NB4 (cell line): ENCODE measurements around the gene MROH7.

Source experiments
- DNase-seq: peaks from one replicate; pipeline ENCODE4 v3.0.0; 2010; ENCODE audit warnings: low read depth
- H3K4me3 ChIP-seq: one replicate; pipeline ENCODE4 v1.5.1; 2011; ENCODE audit warnings: mild to moderate bottlenecking, low read depth, low read length, moderate library complexity
- MYC ChIP-seq: IDR thresholded peaks from 2 replicates; pipeline ENCODE4 v1.6.1; 2011; ENCODE audit warnings: low read depth, low read length
- POLR2A ChIP-seq: IDR thresholded peaks from 2 replicates; pipeline ENCODE4 v1.6.1; 2011; ENCODE audit warnings: mild to moderate bottlenecking; ENCODE audit not compliant: insufficient read length; ENCODE audit errors: extremely low read depth
- TF ChIP-seq, protein P1 (sequence below): IDR thresholded peaks from 2 replicates; pipeline ENCODE4 v1.6.1; 2011; ENCODE audit warnings: low read depth, low read length
- TF ChIP-seq, protein P2 (sequence below): IDR thresholded peaks from one replicate; pipeline ENCODE4 v1.5.1; 2012; ENCODE audit warnings: low read depth, low read length

Gene MROH7

GRCh38 chr1:54679706-54680105, 38.1 kb downstream of the MROH7 start:
- H3K4me3 ChIP-seq: no peak overlapping the region
- TF ChIP-seq MYC (no peak), POLR2A (no peak)
- TF ChIP-seq, protein P1, sequence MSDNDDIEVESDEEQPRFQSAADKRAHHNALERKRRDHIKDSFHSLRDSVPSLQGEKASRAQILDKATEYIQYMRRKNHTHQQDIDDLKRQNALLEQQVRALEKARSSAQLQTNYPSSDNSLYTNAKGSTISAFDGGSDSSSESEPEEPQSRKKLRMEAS: no peak
- TF ChIP-seq, protein P2, sequence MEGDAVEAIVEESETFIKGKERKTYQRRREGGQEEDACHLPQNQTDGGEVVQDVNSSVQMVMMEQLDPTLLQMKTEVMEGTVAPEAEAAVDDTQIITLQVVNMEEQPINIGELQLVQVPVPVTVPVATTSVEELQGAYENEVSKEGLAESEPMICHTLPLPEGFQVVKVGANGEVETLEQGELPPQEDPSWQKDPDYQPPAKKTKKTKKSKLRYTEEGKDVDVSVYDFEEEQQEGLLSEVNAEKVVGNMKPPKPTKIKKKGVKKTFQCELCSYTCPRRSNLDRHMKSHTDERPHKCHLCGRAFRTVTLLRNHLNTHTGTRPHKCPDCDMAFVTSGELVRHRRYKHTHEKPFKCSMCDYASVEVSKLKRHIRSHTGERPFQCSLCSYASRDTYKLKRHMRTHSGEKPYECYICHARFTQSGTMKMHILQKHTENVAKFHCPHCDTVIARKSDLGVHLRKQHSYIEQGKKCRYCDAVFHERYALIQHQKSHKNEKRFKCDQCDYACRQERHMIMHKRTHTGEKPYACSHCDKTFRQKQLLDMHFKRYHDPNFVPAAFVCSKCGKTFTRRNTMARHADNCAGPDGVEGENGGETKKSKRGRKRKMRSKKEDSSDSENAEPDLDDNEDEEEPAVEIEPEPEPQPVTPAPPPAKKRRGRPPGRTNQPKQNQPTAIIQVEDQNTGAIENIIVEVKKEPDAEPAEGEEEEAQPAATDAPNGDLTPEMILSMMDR: no peak
- no peak for DNase-seq

DNA sequence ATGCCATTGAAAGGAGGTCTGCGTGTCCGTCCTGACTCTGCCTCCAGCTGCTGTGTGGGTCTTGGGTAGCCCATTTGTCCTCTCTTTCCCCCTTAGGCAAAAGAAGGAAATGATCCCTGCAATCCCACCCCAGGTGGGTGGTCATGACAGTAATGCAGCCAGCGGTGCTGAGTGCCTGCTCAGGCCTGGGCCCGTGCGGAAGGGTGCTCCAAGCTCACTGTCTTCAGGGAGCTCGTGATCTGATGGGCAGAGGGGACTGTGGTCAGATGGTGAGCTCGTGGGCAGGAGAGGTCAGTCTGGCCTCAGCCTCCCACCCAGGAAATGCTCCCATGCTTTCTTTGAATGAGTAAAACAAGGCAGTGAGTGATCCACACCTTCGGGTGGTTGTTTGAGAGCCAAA, 38.8 kb downstream of the MROH7 start:
- H3K4me3 ChIP-seq: no peak overlapping the region
- TF ChIP-seq, protein P1: no peak
- TF ChIP-seq, protein P2: no peak
- TF ChIP-seq MYC (no peak), POLR2A (no peak)
- DNase-seq: no peak

DNA sequence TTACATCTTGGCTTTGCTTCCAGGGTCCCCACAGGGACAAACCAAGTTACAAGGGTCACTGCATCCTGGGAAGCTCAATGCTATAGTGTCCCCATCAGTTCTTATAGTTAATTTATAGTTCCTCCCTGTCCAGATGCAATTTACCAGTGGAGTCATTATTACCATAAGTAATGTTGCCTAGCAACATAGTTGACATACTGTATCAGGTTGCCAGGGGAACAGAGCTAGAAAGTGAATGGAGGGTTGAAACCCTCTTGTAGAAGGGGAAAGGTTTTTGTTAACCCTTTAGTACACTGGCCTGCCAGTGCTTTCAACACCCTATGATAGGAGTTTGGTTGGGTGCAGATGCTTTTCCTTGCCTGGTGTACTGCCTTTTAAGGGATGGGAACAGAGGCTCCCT, 39.8 kb downstream of the MROH7 start:
- no peak for DNase-seq
- TF ChIP-seq MYC (no peak), POLR2A (no peak)
- TF ChIP-seq, protein P2: no peak
- TF ChIP-seq, protein P1: no peak
- H3K4me3 ChIP-seq: no peak overlapping the region

DNA sequence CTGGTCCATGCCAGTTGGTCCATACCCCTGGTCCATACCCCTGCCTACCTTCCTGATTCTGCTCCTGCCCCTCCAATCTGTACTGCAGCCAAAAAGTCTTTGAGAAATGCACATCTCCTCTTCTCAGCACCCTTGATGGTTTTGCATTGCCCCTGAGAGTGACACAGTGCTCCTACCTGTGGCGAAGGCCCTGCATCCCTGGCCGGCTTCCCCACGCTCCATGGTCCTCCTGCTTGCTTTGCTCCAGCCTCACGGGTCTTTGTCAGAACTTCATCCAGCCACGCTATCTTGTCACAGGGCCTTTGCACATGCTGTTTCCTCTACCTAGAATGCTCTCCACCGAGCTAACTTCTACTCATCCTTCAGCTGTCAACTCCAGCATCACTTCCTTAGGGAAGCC, 41.9 kb downstream of the MROH7 start:
- no peak for DNase-seq
- no peak for TF ChIP-seq POLR2A
- no peak for TF ChIP-seq MYC
- TF ChIP-seq, protein P2: no peak
- TF ChIP-seq, protein P1: no peak
- no peak overlapping the region for H3K4me3 ChIP-seq

- TF ChIP-seq, protein P2: no peak
- TF ChIP-seq MYC: no peak
- no peak for TF ChIP-seq POLR2A
- TF ChIP-seq, protein P1: no peak
- DNase-seq: no peak
- H3K4me3 ChIP-seq: no peak overlapping the region
Observed at GRCh38 chr1:54685335-54685905, 43.8 kb downstream of the MROH7 start.
